Superior temporal gyrus (tissue), 1 donor: ENCODE data around the gene PDE4A.

Experiments used
- DNase-seq: peaks from one replicate; pipeline ENCODE4 v3.0.0-alpha.2; 2016; ENCODE audit errors: extremely low spot score

PDE4A gene

DNA sequence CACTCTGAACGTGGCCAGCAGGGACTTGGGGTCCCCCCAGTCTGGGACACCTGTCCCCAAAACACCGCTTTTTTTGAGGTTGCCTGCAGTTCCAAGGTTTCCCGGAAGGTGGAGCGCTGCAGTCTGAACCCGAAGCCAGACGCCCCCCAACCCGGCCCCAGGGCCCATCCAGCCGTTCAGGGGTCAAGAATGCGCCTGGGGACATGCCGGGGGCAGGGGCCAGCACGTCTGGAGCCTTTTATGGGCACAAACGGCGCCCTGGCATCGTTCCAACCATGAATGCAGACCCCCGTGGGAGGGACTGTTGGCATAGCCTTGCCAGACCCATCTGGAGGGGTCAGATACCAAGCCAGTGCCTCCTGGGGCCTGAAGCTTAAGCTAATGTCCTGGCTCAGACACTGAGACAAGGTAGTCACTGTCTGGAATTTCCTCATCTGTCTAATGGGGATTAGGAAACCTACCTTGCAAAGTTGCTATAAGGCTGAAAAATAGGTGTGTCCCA lies 90.0 kb downstream of the PDE4A start:
- DNase-seq = no peak

GRCh38 chr19:10513223-10513622 lies 92.9 kb downstream of the PDE4A start:
- no peak for DNase-seq

- no peak for DNase-seq
Observed at GRCh38 chr19:10514211-10515145, 94.1 kb downstream of the PDE4A start.

GRCh38 chr19:10516064-10516385 lies 95.7 kb downstream of the PDE4A start:
- no peak for DNase-seq

- peak; percentile 47 for DNase-seq
Observed at GRCh38 chr19:10516671-10517286, 96.4 kb downstream of the PDE4A start.

DNA sequence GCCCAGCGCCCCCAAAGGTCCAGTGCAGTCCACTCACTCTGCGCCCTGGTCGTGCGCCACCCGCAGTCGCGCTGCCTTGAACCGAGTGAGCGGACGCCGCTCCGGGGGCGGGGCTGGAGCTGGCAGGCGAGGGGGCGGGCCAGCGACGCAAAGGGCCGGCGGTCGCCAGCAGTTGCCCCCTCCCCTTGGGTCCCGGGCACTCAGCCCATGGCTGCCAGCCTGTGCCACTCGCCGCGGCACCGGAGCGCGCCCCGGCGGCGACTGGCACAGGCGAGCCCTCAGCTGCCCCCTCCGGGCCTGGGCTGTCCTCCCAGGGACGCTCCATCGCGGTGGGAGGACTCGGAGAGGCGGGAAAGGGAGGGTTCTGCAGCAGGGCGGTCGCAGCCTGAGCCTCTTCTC lies 97.0 kb downstream of the PDE4A start, which contains the start of gene S1PR5:
Gene S1PR5, minus strand, starts transcription at position 87 of the 399 bp plus-strand sequence. CDS start 2,436 bp downstream, outside the sequence.
- peak; percentile 90 for DNase-seq

- DNase-seq = peak; percentile 47
Observed at GRCh38 chr19:10517760-10518443, 97.6 kb downstream of the PDE4A start.

GRCh38 chr19:10518444-10519361 lies 98.4 kb downstream of the PDE4A start:
- DNase-seq = peak; percentile 48
